WTC11 (cell line): ENCODE measurements around the gene DTX1. TPM values are rescaled to one million over a fixed set of nuclear protein-coding genes. Genes with fewer than 3 reads are reported as not detected.

Experiments used
- AFF4 ChIP-seq: sonication (generic); formaldehyde crosslinking; IDR thresholded peaks from 2 replicates; pipeline ENCODE4 v1.8.1; 2023; ENCODE audit warnings: mild to moderate bottlenecking, missing genetic modification reagents, borderline replicate concordance
- CBFB ChIP-seq: sonication (generic); formaldehyde crosslinking; IDR thresholded peaks from 2 replicates; pipeline ENCODE4 v1.8.1; 2022; ENCODE audit warnings: mild to moderate bottlenecking, low read depth, missing genetic modification reagents
- CTCF ChIP-seq: fragments of 200-600 bp; IDR thresholded peaks from 2 replicates; pipeline ENCODE4 v1.8.0; 2022; ENCODE audit warnings: antibody characterized with exemption
- E2F1 ChIP-seq: sonication (generic); formaldehyde crosslinking; IDR thresholded peaks from 2 replicates; pipeline ENCODE4 v1.8.0; 2022; ENCODE audit warnings: mild to moderate bottlenecking, missing genetic modification reagents
- E2F5 ChIP-seq: sonication (generic); formaldehyde crosslinking; IDR thresholded peaks from 2 replicates; pipeline ENCODE4 v1.8.1; 2022; ENCODE audit warnings: mild to moderate bottlenecking, moderate library complexity, missing genetic modification reagents
- ESRRA ChIP-seq: sonication (generic); formaldehyde crosslinking; IDR thresholded peaks from 2 replicates; pipeline ENCODE4 v1.8.1; 2022; ENCODE audit warnings: mild to moderate bottlenecking, missing genetic modification reagents, borderline replicate concordance
- FOXK1 ChIP-seq: sonication (generic); formaldehyde crosslinking; IDR thresholded peaks from 2 replicates; pipeline ENCODE4 v1.8.0; 2022; ENCODE audit warnings: mild to moderate bottlenecking, moderate library complexity, missing genetic modification reagents
- FOXP1 ChIP-seq: sonication (generic); formaldehyde crosslinking; IDR thresholded peaks from 2 replicates; pipeline ENCODE4 v1.8.0; 2022; ENCODE audit warnings: missing genetic modification reagents, mild to moderate bottlenecking, moderate library complexity, borderline replicate concordance
- GABPB1 ChIP-seq: sonication (generic); formaldehyde crosslinking; IDR thresholded peaks from 2 replicates; pipeline ENCODE4 v1.8.1; 2023; ENCODE audit warnings: mild to moderate bottlenecking, missing genetic modification reagents
- NFATC4 ChIP-seq: fragments of 250-450 bp; sonication (Bioruptor Pico); IDR thresholded peaks from 2 replicates; pipeline ENCODE4 v1.9.0; 2021; ENCODE audit warnings: mild to moderate bottlenecking
- NFE2L1 ChIP-seq: sonication (generic); formaldehyde crosslinking; IDR thresholded peaks from 2 replicates; pipeline ENCODE4 v1.8.1; 2023; ENCODE audit warnings: missing genetic modification reagents
- NFYB ChIP-seq: sonication (generic); formaldehyde crosslinking; conservative IDR thresholded peaks from 2 replicates; pipeline ENCODE4 v1.8.0; 2022; ENCODE audit warnings: low read depth, missing genetic modification reagents
- PRRX2 ChIP-seq: fragments of 250-450 bp; sonication (Bioruptor Pico); IDR thresholded peaks from 2 replicates; pipeline ENCODE4 v1.8.0; 2021; ENCODE audit warnings: mild to moderate bottlenecking
- RELA ChIP-seq: sonication (generic); formaldehyde crosslinking; IDR thresholded peaks from 2 replicates; pipeline ENCODE4 v1.8.1; 2022; ENCODE audit warnings: missing genetic modification reagents, mild to moderate bottlenecking, borderline replicate concordance
- RORB ChIP-seq: fragments of 250-450 bp; sonication (Bioruptor Pico); IDR thresholded peaks from 2 replicates; pipeline ENCODE4 v1.9.0; 2021; ENCODE audit warnings: mild to moderate bottlenecking
- STAT6 ChIP-seq: sonication (generic); formaldehyde crosslinking; conservative IDR thresholded peaks from 2 replicates; pipeline ENCODE4 v1.8.1; 2023; ENCODE audit warnings: mild to moderate bottlenecking, low read depth, missing genetic modification reagents, moderate library complexity
- TP53 ChIP-seq: sonication (generic); formaldehyde crosslinking; IDR thresholded peaks from 2 replicates; pipeline ENCODE4 v1.8.1; 2023; ENCODE audit warnings: mild to moderate bottlenecking, missing genetic modification reagents
- ZBTB43 ChIP-seq: sonication (generic); formaldehyde crosslinking; IDR thresholded peaks from 2 replicates; pipeline ENCODE4 v1.8.1; 2023; ENCODE audit warnings: mild to moderate bottlenecking, missing genetic modification reagents
- ZMAT4 ChIP-seq: fragments of 250-450 bp; sonication (Bioruptor Pico); IDR thresholded peaks from 2 replicates; pipeline ENCODE4 v1.9.0; 2021; ENCODE audit warnings: mild to moderate bottlenecking
- ZNF219 ChIP-seq: sonication (generic); formaldehyde crosslinking; IDR thresholded peaks from 2 replicates; pipeline ENCODE4 v1.8.0; 2023; ENCODE audit warnings: missing genetic modification reagents, mild to moderate bottlenecking, borderline replicate concordance
- ZNF512 ChIP-seq: sonication (generic); formaldehyde crosslinking; IDR thresholded peaks from 2 replicates; pipeline ENCODE4 v1.8.1; 2022; ENCODE audit warnings: missing genetic modification reagents, borderline replicate concordance
- ZNF671 ChIP-seq: fragments of 250-450 bp; sonication (Bioruptor Pico); IDR thresholded peaks from 2 replicates; pipeline ENCODE4 v1.8.0; 2021; ENCODE audit warnings: mild to moderate bottlenecking
- total RNA-seq: library from RNA; stranded (reverse); gene quantifications from 3 replicates; pipeline ENCODE4 v1.2.3, GENCODE V29; 2021

Gene DTX1
- total RNA-seq, 1 experiment from 2014 or later, result 6.2 TPM

- TF ChIP-seq TP53, result peak; percentile 88
- TF ChIP-seq ZNF512 (CRISPR knock-in tag), result no peak
- TF ChIP-seq NFYB (CRISPR knock-in tag), result no peak
- no peak for TF ChIP-seq ZMAT4 (CRISPR knock-in tag)
- TF ChIP-seq ZNF671 (CRISPR knock-in tag), result no peak
- TF ChIP-seq CTCF, result no peak
- peak; percentile 81; the same call in 1 of the 2 replicates for TF ChIP-seq FOXK1 (CRISPR knock-in tag)
- TF ChIP-seq RELA, result no peak
- TF ChIP-seq GABPB1 (CRISPR knock-in tag), result no peak
- TF ChIP-seq E2F5 (CRISPR knock-in tag), result peak; percentile 81; the same call in 1 of the 2 replicates
- TF ChIP-seq RORB (CRISPR knock-in tag), result no peak
- TF ChIP-seq NFATC4 (CRISPR knock-in tag), result no peak
- no peak for TF ChIP-seq STAT6 (CRISPR knock-in tag)
- TF ChIP-seq FOXP1, result peak; percentile 89
- TF ChIP-seq ESRRA, result peak; percentile 88; the same call in 1 of the 2 replicates
- peak; percentile 86 for TF ChIP-seq NFE2L1
- peak; percentile 73 for TF ChIP-seq ZBTB43
- TF ChIP-seq CBFB (CRISPR knock-in tag), result peak; percentile 94
- TF ChIP-seq PRRX2, result no peak
- TF ChIP-seq AFF4, result peak; percentile 44; the same call in 1 of the 2 replicates
- no peak for TF ChIP-seq E2F1 (CRISPR knock-in tag)
- TF ChIP-seq ZNF219 (CRISPR knock-in tag), result peak; percentile 71; the same call in 1 of the 2 replicates
Measured at GRCh38 chr12:113065126-113066007, 8.8 kb downstream of the DTX1 start (continued).
